GM21528 (cell line): ENCODE results near the gene MYO19.

Experiments used
- ATAC-seq: cut with Tn5 transposase; IDR thresholded peaks from one replicate; pipeline ENCODE4 v1.9.1; 2021; ENCODE audit warnings: mild to moderate bottlenecking, moderate library complexity; ENCODE audit not compliant: unreplicated experiment, low FRiP score

MYO19 gene

GRCh38 chr17:36534840-36535668 lies at the start of gene MYO19, which contains the start of gene PIGW:
MYO19 (minus strand) TSS chr17:36534868; CDS start chr17:36532538, 2,330 bp downstream.
PIGW (plus strand) TSS chr17:36534987; CDS start chr17:36537102, 2,115 bp downstream.
- ATAC-seq = peak; percentile 81

GRCh38 chr17:36583787-36584186 lies 49.1 kb upstream of the MYO19 start:
- ATAC-seq = no peak

GRCh38 chr17:36578671-36579070 lies 44.0 kb upstream of the MYO19 start:
- no peak for ATAC-seq

- no peak for ATAC-seq
Observed at GRCh38 chr17:36576793-36577192, 42.1 kb upstream of the MYO19 start.

GRCh38 chr17:36575028-36575427 lies 40.4 kb upstream of the MYO19 start:
- no peak for ATAC-seq

GRCh38 chr17:36566081-36566480 lies 31.4 kb upstream of the MYO19 start:
- no peak for ATAC-seq

GRCh38 chr17:36553459-36553858 lies 18.8 kb upstream of the MYO19 start:
- ATAC-seq = no peak

GRCh38 chr17:36550491-36551417 lies 16.1 kb upstream of the MYO19 start:
- ATAC-seq = no peak

GRCh38 chr17:36547776-36548175 lies 13.1 kb upstream of the MYO19 start:
- ATAC-seq = no peak

GRCh38 chr17:36546418-36547093 lies 11.9 kb upstream of the MYO19 start:
- no peak for ATAC-seq

- peak; percentile 68 for ATAC-seq
Observed at GRCh38 chr17:36545465-36546417, 11.1 kb upstream of the MYO19 start.

GRCh38 chr17:36545077-36545464 lies 10.4 kb upstream of the MYO19 start:
- ATAC-seq = no peak

GRCh38 chr17:36544307-36545076 lies 9.8 kb upstream of the MYO19 start, which contains the start of gene GGNBP2:
GGNBP2 (plus strand) TSS chr17:36544919; CDS start chr17:36545725, 806 bp downstream.
- ATAC-seq = peak; percentile 54

GRCh38 chr17:36544044-36544306 lies 9.3 kb upstream of the MYO19 start:
- ATAC-seq = peak; percentile 18

- ATAC-seq = no peak
Observed at GRCh38 chr17:36542755-36543154, 8.1 kb upstream of the MYO19 start.

- no peak for ATAC-seq
Observed at GRCh38 chr17:36540696-36541095, 6.0 kb upstream of the MYO19 start.

- no peak for ATAC-seq
Observed at GRCh38 chr17:36535669-36536081, 1.0 kb upstream of the MYO19 start.

- ATAC-seq = peak; percentile 43
Observed at GRCh38 chr17:36533935-36534839, 481 bp downstream of the MYO19 start.
